A549 (cell line): ENCODE data around the gene SLC7A6OS.

ENCODE experiments used
- CHD2 ChIP-seq: fragments of 150-350 bp; IDR thresholded peaks from 2 replicates; pipeline ENCODE4 v1.6.1; 2014; ENCODE audit warnings: low read length; ENCODE audit not compliant: partially characterized antibody
- EP300 ChIP-seq, 2 experiments: fragments of >200 bp; sonication (Bioruptor Twin); formaldehyde crosslinking; IDR thresholded peaks; 2 replicates in 1 of 2; 3 replicates in 1 of 2; pipeline ENCODE4 v1.6.1; 2016 to 2017
- ESRRA ChIP-seq: fragments of 150-350 bp; IDR thresholded peaks from 2 replicates; pipeline ENCODE4 v1.6.1; 2014; ENCODE audit warnings: mild to moderate bottlenecking, low read length, borderline replicate concordance
- JUNB ChIP-seq: fragments of >200 bp; sonication (Bioruptor Twin); formaldehyde crosslinking; IDR thresholded peaks from 2 replicates; pipeline ENCODE4 v1.6.1; 2016
- KDM1A ChIP-seq: fragments of 200-600 bp; sonication (generic); IDR thresholded peaks from 2 replicates; pipeline ENCODE4 v1.6.1; 2016; ENCODE audit warnings: low read depth, mild to moderate bottlenecking
- MAZ ChIP-seq: fragments of 150-350 bp; IDR thresholded peaks from 2 replicates; pipeline ENCODE4 v1.6.1; 2014; ENCODE audit warnings: antibody characterized with exemption, low read depth, low read length, borderline replicate concordance
- POLR2A ChIP-seq: IDR thresholded peaks from 2 replicates; pipeline ENCODE4 v1.6.1; 2012; ENCODE audit warnings: mild to moderate bottlenecking, low read length
- RAD21 ChIP-seq, 2 experiments: fragments of >200 bp in 1 of 2; sonication (Bioruptor Twin) in 1 of 2; formaldehyde crosslinking in 1 of 2; IDR thresholded peaks in 1 of 2; conservative IDR thresholded peaks in 1 of 2; 2 replicates in 1 of 2; 3 replicates in 1 of 2; pipeline ENCODE4 v1.6.1; 2012 to 2018; ENCODE audit warnings: inconsistent platforms in 1 of 2
- RFX5 ChIP-seq: fragments of 450-650 bp; IDR thresholded peaks from 2 replicates; pipeline ENCODE4 v1.7.1; 2014; ENCODE audit warnings: antibody characterized with exemption, mild to moderate bottlenecking, moderate library complexity
- ZFP36 ChIP-seq: fragments of 450-650 bp; IDR thresholded peaks from 2 replicates; pipeline ENCODE4 v1.6.1; 2014; ENCODE audit warnings: borderline replicate concordance; ENCODE audit not compliant: partially characterized antibody
- TF ChIP-seq, protein P1 (sequence below): fragments of >200 bp; sonication (Bioruptor Twin); formaldehyde crosslinking; IDR thresholded peaks from 3 replicates; pipeline ENCODE4 v1.5.1; 2016
- TF ChIP-seq, protein P2 (sequence below): fragments of 450-650 bp; IDR thresholded peaks from 2 replicates; pipeline ENCODE4 v1.6.1; 2014; ENCODE audit warnings: antibody characterized with exemption

DNA sequence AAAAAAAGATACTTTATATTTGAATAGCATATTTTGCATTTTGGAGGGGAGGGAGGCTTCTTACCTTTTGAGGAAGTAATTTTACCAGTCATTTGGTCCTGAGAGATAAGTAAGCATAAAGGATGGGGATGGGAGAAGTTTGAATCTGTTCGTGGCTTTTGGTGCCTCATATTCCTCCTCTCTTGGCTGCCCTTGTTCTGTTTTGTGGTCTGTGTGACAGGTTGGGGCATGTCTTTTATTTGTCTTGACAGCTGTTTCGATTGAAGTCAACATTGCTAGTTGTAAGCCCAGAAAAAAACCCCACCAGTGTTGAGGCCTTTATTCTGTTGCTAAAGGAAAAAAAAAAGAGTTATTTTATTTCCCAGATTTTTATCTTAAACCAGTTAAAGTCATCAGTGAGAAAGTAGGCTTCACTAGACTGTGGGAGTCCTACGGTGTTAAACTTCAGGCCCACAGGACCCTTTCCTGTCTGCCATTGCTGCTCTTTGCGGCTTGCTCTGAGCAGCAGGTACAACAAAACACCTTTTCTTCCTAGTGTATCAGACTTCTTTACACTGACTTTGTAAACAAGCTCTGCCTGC lies 35.0 kb downstream of the SLC7A6OS start:
- TF ChIP-seq ESRRA (no peak), JUNB (no peak), POLR2A (no peak), KDM1A (no peak), RFX5 (no peak), CHD2 (no peak), EP300 (IDR thresholded peaks at IDR 0.05) (no peak), ZFP36 (no peak), MAZ (no peak), RAD21 (conservative IDR thresholded peaks at IDR 0.05 in 1 of 2, IDR thresholded peaks at IDR 0.05 in 1 of 2) (no peak)
- TF ChIP-seq, protein P1, sequence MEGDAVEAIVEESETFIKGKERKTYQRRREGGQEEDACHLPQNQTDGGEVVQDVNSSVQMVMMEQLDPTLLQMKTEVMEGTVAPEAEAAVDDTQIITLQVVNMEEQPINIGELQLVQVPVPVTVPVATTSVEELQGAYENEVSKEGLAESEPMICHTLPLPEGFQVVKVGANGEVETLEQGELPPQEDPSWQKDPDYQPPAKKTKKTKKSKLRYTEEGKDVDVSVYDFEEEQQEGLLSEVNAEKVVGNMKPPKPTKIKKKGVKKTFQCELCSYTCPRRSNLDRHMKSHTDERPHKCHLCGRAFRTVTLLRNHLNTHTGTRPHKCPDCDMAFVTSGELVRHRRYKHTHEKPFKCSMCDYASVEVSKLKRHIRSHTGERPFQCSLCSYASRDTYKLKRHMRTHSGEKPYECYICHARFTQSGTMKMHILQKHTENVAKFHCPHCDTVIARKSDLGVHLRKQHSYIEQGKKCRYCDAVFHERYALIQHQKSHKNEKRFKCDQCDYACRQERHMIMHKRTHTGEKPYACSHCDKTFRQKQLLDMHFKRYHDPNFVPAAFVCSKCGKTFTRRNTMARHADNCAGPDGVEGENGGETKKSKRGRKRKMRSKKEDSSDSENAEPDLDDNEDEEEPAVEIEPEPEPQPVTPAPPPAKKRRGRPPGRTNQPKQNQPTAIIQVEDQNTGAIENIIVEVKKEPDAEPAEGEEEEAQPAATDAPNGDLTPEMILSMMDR, result no peak
- TF ChIP-seq, protein P2, sequence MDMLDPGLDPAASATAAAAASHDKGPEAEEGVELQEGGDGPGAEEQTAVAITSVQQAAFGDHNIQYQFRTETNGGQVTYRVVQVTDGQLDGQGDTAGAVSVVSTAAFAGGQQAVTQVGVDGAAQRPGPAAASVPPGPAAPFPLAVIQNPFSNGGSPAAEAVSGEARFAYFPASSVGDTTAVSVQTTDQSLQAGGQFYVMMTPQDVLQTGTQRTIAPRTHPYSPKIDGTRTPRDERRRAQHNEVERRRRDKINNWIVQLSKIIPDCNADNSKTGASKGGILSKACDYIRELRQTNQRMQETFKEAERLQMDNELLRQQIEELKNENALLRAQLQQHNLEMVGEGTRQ, result no peak
